A549 treated with ZK216348 at 1 μM for 4 hours (cell line): ENCODE measurements around the gene MRPS12. TPM values are rescaled to one million over a fixed set of nuclear protein-coding genes. Genes with fewer than 3 reads are reported as not detected.

ENCODE experiments used
- total RNA-seq: library from RNA; stranded (reverse); fragments of 200-300 nt; extraction: Qiagen RNA extraction; gene quantifications from 5 replicates; pipeline ENCODE4 v1.2.3, GENCODE V29; 2022; ENCODE audit warnings: low read depth

The MRPS12 gene
- 156 to 292 TPM (median 268 TPM) in 5 replicates for total RNA-seq

DNA sequence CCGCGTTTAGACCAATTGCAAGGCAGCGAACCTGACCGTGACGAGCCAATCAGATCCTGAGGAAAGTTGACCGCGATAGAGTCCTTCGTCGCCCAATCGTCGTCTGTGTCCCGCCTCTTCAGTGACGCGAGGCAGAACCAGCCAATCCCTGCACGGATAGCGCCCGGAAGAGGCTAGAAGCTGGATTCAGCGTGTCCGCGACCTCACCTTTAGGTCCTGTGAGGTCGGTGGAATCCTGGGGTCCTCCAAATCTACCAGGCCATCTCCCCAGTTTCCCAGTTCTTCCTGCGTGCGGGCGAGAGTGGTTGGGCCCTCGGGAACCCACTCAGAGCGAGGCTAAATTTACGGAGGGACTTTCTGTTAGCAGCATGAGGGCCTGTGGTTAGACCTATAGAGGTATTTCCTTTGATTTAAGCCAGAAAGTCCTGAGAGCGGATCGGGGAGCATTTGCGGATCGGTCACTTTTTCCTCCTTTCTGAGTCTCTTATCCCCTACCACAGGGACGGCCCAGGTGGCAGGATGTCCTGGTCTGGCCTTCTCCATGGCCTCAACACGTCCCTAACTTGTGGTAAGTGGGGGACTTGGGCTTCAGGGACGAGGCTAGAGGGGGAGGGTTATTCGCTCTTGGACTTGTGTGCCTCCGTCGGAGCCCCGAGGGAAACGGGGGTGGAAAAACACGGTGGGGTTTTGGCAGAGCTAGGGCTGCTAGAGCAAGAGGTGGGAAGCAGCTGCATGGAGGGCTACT, at the start of gene MRPS12:
TSS of gene MRPS12 (plus strand) at position 169 of the 745 bp plus-strand sequence. CDS start at position 520, 351 bp downstream.

DNA sequence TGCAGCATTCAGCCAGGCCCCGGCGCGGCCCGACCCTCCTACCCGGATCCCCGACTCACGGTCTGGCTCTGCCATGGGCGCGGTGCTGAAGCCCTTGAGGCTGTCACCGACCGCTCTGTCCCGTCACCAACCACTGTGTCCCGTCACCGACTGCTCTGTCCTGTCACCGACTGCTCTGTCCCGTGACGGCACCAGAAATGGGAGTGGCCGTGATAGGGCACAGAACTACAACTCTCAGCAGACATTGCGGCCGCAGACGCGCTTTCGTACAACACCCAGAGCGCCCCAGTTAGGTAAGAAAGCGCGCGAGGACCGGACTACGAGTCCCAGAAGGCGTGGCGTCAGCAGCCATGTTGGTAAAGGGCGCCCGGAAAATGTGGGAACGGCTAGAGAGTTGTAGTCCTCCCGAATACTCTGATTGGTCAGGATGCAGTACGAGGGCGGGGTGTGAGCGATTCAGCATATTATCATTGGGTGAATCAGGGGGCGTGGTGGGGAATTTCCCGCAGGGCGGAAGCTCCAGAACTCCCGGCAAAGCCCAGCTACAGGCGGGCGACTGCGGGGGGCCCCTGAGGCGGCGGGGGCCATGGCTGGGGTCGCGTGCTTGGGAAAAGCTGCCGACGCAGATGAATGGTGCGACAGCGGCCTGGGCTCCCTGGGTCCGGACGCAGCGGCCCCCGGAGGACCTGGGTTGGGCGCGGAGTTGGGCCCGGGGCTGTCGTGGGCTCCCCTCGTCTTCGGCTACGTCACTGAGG, 31.1 kb upstream of the MRPS12 start, which contains the start of the genes NFKBIB and SIRT2:
TSS of gene NFKBIB (plus strand) at position 523 of the 755 bp plus-strand sequence. CDS start at position 587, 64 bp downstream.
TSS of gene SIRT2 (minus strand) at position 172 of the 755 bp plus-strand sequence. CDS start at position 75, 97 bp downstream.

DNA sequence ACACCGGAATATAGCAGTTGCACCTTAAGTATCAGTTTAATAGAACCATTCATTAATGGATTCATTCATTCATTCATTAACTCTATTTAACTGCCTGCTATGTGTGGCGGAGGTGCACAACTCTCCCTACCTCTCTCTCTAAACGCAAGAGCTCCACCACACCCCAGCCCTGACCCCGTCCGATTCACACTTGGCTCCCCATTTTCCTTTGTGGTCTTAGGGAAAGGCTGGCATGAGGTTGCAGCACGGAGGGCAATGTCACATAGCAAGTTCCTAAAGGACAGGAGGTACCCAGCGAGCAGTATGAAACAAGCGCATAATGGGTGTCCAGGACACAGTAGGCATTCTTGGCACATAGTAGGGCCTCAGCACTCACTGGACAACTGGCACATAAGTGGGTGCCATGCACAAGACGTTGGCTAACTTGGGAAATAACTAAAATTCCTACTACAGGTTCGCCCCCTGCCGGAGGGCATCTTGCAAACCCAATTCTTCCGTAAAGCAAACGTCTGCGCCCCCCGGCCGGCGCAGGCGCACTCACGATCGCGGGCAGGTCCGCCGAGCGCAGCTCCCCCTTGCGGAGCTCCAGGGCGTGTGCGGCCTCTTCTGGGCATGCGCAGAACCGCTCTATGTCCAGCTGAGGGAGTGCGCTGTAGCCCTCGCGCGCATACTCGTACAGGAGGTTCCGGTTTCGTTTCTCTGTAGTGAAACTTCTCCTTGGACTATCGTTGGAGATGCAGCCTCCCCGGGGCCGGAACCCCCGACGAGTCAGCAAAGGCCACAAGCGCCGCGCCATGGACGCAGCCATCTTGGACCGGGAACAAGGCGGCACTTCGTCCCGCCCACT, 592 bp upstream of the MRPS12 start, which contains the start of gene SARS2:
TSS of gene SARS2 (minus strand) at position 835 of the 847 bp plus-strand sequence. CDS start at position 808, 27 bp downstream.

DNA sequence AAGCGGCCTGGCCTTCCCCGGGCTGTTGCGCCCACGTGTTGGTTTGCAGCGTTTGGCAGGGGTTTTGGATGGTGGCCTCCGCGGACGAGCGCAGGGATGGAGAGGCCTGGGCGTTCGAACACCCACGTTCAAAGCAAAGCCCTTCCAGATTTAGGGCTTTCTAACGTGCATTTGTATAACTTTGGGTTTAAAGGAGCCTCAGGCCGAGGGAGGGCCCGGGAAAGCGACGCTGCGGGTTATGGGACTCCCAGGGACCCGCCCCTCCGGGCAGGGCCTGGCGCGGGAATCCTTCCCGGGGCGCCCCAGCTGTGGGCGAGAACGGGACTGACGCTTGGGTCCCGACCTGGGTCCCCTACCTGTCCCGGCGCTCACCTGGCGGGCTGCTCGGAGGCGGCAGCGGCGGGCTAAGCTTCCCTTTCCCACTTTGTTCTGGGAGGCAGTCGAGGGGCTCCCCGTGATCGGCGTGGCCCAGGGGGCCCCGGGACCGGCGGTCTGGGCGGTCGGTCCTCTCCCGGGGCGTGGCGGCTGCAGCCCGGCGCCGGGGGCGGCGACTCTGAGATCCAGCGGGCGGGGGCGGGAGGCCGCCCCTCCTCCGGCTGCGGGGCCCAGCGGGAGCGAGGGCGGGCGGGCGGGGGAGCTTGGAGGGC, 44.6 kb downstream of the MRPS12 start, which contains the start of gene FBXO17:
TSS of gene FBXO17 (minus strand) at position 529 of the 647 bp plus-strand sequence. CDS start 25,423 bp downstream, outside the sequence.

Other genes with a start within 250 kb of the MRPS12 start
- gene CAPN12, start 186.5 kb upstream of the MRPS12 start, total RNA-seq = 4.7 to 6.8 TPM (median 6.0 TPM) in 5 replicates
- gene LGALS7, start 157.4 kb upstream of the MRPS12 start, total RNA-seq = 0.73 to 0.97 TPM (median 0.78 TPM) in 3 of 5 replicates, not detected in the others
- gene LGALS7B, start 141.7 kb upstream of the MRPS12 start, total RNA-seq = not detected in 5 replicates
- gene LGALS4, start 118.0 kb upstream of the MRPS12 start, total RNA-seq = 0.48 to 1.7 TPM (median 1.2 TPM) in 5 replicates
- 273 to 379 TPM (median 296 TPM) in 5 replicates for gene ECH1, start 99.2 kb upstream of the MRPS12 start, total RNA-seq
- gene HNRNPL, start 81.0 kb upstream of the MRPS12 start, total RNA-seq = 295 to 373 TPM (median 340 TPM) in 5 replicates
- 2.2 to 4.9 TPM (median 3.0 TPM) in 5 replicates for gene RINL, start 52.7 kb upstream of the MRPS12 start, total RNA-seq
- gene SIRT2, start 31.3 kb upstream of the MRPS12 start, total RNA-seq = 26.5 to 39.2 TPM (median 37.4 TPM) in 5 replicates
- 49.2 to 111 TPM (median 99.2 TPM) in 5 replicates for gene NFKBIB, start 31.0 kb upstream of the MRPS12 start, total RNA-seq
- 0.27 to 1.0 TPM (median 0.95 TPM) in 5 replicates for gene CCER2, start 18.8 kb upstream of the MRPS12 start, total RNA-seq
- 48.7 to 60.6 TPM (median 54.6 TPM) in 5 replicates for gene SARS2, start 181 bp upstream of the MRPS12 start, total RNA-seq
- 60.0 to 90.4 TPM (median 86.0 TPM) in 5 replicates for gene FBXO17, start 44.8 kb downstream of the MRPS12 start, total RNA-seq
- 2.7 to 7.5 TPM (median 4.6 TPM) in 5 replicates for gene FBXO27, start 101.6 kb downstream of the MRPS12 start, total RNA-seq
- 0.14 to 0.23 TPM (median 0.15 TPM) in 3 of 5 replicates, not detected in the others for gene ACP7, start 153.4 kb downstream of the MRPS12 start, total RNA-seq
- gene PAK4, start 194.8 kb downstream of the MRPS12 start, total RNA-seq = 59.1 to 132 TPM (median 113 TPM) in 5 replicates